Measurements from ENCODE around the gene PLD3. TPM values are rescaled to one million over a fixed set of nuclear protein-coding genes. Genes with fewer than 3 reads are reported as not detected.

Gene PLD3
- total RNA-seq, 2 donors from 2014 or later: 82.3 to 138 TPM

DNA sequence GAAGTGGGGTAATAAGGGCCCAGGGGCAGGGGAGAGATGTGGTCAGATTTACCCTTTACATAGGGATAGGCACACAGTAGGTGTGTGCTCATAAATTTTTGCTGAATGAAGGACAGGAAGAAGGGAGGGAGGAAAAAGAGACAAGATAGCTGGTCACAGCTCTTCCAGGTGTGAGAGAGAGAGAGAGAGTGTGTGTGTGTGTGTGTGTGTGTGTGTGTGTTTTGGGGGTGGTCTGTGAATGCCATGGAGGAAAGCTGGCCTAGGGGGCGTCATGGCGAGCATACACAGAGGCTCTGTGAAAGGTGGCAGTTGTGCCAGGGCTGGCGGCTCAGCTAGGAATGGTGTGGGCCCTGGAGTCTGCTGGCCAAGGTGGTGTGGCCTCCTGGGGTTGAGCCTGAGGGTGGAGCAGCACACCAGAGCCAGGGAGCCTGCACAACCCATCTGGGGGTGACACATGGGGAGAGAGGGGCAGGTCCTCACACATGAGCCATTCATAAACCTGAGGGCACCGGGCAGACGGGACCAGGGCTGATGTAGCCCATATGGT, 70.6 kb downstream of the PLD3 start:
- DNase-seq: no peak
- no peak overlapping the region for H3K27ac ChIP-seq

DNA sequence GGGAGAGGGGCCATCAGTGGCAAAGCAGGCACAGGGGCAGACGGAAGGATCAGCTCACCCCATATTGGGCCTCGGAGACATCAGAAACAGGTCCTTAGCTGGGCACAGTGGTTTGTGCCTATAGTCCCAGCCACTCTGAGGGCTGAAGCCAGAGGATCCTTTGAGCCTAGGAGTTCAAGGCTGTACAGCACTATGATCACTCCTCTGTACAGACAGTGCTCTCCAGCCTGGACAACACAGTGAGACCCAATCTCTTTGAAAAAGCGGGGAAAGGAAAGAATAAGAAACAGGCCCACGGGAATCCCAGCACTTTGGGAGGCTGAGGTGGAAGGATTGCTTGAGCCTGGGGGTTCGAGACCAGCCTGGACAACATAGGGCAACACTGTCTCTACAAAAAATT, 71.3 kb downstream of the PLD3 start:
- Histone ChIP-seq H3K4me3 (no peak overlapping the region), H3K27ac (no peak overlapping the region), H3K9ac (ENCODE audit: low read depth in 2 of 2, low read length in 2 of 2) (no peak overlapping the region), H3K27me3 (no peaks in the 10 kb centered on the region), H3K4me1 (peaks cover 4% of the 10 kb centered on the region), H3K36me3 (no peaks in the 10 kb centered on the region), H3K9me3 (no peaks in the 10 kb centered on the region)
- TF ChIP-seq, protein P1, sequence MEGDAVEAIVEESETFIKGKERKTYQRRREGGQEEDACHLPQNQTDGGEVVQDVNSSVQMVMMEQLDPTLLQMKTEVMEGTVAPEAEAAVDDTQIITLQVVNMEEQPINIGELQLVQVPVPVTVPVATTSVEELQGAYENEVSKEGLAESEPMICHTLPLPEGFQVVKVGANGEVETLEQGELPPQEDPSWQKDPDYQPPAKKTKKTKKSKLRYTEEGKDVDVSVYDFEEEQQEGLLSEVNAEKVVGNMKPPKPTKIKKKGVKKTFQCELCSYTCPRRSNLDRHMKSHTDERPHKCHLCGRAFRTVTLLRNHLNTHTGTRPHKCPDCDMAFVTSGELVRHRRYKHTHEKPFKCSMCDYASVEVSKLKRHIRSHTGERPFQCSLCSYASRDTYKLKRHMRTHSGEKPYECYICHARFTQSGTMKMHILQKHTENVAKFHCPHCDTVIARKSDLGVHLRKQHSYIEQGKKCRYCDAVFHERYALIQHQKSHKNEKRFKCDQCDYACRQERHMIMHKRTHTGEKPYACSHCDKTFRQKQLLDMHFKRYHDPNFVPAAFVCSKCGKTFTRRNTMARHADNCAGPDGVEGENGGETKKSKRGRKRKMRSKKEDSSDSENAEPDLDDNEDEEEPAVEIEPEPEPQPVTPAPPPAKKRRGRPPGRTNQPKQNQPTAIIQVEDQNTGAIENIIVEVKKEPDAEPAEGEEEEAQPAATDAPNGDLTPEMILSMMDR (IDR thresholded peaks at IDR 0.05): no peak
- intact Hi-C loops (cut with DNase I): no loop called here
- no peak for DNase-seq

More for the DNA sequence above, 70.6 kb downstream of the PLD3 start:
- H3K4me1 ChIP-seq: peaks cover 2% of the 10 kb centered on the region
- TF ChIP-seq, protein P1 (IDR thresholded peaks at IDR 0.05): no peak
- H3K9ac ChIP-seq (ENCODE audit: low read depth in 2 of 2, low read length in 2 of 2): no peak overlapping the region
- intact Hi-C loops (cut with DNase I): no loop called here
- no peaks in the 10 kb centered on the region for H3K9me3 ChIP-seq
- no peak overlapping the region for H3K4me3 ChIP-seq
- H3K27me3 ChIP-seq: no peaks in the 10 kb centered on the region
- no peaks in the 10 kb centered on the region for H3K36me3 ChIP-seq

DNA sequence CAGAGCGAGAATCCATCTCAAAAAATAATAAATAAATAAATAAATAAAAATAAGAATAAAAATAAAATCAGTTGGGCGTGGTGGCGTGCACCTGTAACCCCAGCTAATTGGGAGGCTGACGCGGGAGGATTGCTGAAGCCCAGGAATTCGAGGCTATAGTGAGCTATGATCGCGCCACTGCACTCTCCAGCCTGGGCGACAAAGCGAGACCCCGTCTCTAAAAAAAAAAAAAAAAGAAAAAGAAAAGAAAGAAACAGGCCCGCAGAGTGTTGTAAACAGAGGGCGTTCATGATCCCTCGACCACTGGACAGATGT, 71.9 kb downstream of the PLD3 start:
- H3K9me3 ChIP-seq: no peaks in the 10 kb centered on the region
- H3K27me3 ChIP-seq: no peaks in the 10 kb centered on the region
- intact Hi-C loops (cut with DNase I): no loop called here
- no peak for DNase-seq
- H3K4me3 ChIP-seq: peak overlapping the region; percentile 44
- H3K27ac ChIP-seq: peak overlapping the region; percentile 98
- H3K36me3 ChIP-seq: no peaks in the 10 kb centered on the region
- peaks cover 4% of the 10 kb centered on the region for H3K4me1 ChIP-seq
- peak overlapping the region; percentile 95 for H3K9ac ChIP-seq (ENCODE audit: low read depth in 2 of 2, low read length in 2 of 2)
- TF ChIP-seq, protein P1 (IDR thresholded peaks at IDR 0.05): no peak

DNA sequence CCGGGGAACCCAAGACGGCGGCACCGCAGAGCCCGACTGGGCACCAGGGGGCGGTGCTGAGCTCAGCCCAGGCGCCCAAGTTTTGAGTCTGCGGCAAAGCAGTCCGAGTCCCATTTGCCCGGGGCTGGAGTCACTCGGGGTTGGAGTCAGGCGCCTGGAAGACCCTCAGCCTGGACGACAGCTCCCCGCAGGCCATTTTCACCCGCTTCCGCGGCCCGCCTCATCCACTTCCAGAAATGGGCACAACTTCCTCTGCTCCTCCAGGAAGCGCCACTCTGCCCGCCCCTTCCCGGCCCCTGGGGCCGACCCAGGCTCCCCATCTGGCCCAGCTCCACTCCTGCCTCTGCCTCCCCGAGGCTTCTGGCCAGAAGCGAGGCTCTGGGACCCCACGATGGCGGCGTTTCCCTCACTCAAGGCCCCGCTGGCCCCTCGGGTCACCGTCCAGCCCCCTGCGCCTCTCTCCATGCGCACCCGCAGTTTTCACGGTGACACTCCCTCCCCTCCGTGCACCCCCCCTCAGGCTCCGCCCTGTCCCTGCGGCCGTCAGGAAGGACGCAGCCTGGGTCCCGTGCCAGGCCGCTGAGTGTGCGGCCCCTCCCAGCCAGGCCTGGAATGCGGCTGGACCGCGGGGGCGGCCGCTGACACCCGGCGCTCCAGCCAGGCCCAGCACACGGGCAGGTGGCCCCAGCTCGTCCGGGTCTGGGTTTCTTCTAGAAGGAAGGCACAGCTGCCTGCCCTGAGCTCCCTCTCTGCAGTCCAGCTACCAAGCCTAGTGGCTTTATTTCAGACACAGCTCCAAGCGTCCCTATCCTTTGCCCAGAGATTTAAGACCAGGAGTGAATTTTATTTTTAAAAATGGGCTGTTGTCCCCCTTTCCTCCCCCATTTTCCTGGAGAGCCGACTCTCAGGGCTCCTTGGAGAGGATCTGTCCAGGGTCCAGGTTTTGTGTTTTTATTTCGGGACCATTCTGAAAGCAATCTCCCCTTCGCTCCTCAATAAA, 72.6 kb downstream of the PLD3 start:
- intact Hi-C loops (cut with DNase I): no loop called here
- no peaks in the 10 kb centered on the region for H3K27me3 ChIP-seq
- no peaks in the 10 kb centered on the region for H3K9me3 ChIP-seq
- peak overlapping the region; percentile 98 for H3K27ac ChIP-seq
- peak overlapping the region; percentile 44 for H3K4me3 ChIP-seq
- TF ChIP-seq, protein P1 (IDR thresholded peaks at IDR 0.05): peak; percentile 95
- peak overlapping the region; percentile 95 for H3K9ac ChIP-seq (ENCODE audit: low read depth in 2 of 2, low read length in 2 of 2)
- DNase-seq: peak; percentile 95
- no peaks in the 10 kb centered on the region for H3K36me3 ChIP-seq
- peaks cover 4% of the 10 kb centered on the region for H3K4me1 ChIP-seq

DNA sequence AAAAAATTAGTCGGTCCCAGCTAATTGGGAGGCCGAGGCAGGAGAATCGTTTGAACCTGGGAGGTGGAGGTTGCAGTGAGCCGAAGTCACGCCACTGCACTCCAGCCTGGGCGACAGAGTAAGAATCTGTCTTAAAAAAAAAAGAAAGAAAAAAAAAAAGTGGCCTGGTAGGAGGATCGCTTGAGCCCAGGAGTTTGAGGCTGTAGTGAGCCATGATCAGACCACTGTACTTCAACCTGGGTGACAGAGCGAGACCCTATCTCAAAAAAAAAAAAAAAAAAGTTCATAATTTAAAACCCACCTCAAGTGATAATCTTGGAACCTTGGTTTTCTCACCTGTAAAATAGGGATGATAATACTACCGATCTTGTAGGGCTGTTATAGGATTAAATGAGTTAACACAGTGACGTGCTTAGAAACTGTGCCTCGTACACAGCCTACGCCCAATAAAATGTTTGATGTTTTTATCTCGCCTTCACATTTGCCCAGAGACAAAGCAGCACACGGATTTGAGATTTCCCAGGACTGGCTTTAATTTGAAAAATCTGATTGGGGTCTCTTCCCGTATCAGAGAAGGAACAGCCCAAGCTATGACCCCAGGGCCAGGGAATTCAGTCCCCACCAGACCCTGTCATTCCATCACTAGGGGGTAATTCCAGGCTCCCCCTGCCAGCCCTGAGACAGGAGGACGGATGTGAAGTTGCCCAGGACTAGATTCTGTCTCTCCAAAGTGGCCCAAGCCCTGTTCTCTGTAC, 73.7 kb downstream of the PLD3 start:
- intact Hi-C loops (cut with DNase I): no loop called here
- peaks cover 4% of the 10 kb centered on the region for H3K4me1 ChIP-seq
- H3K4me3 ChIP-seq: no peak overlapping the region
- TF ChIP-seq, protein P1 (IDR thresholded peaks at IDR 0.05): no peak
- DNase-seq: no peak
- H3K36me3 ChIP-seq: no peaks in the 10 kb centered on the region
- H3K9ac ChIP-seq (ENCODE audit: low read depth in 2 of 2, low read length in 2 of 2): peak overlapping the region; percentile 95
- no peaks in the 10 kb centered on the region for H3K9me3 ChIP-seq
- no peaks in the 10 kb centered on the region for H3K27me3 ChIP-seq
- peak overlapping the region; percentile 98 for H3K27ac ChIP-seq
